ENCODE measurements around the gene TMEM117. TPM values are rescaled to one million over a fixed set of nuclear protein-coding genes. Genes with fewer than 3 reads are reported as not detected.

The TMEM117 gene
- total RNA-seq, 1 donor: 10.8 TPM

GRCh38 chr12:44358636-44359035 lies 522.8 kb downstream of the TMEM117 start:
- DNase-seq (ENCODE audit: low read depth): no peak
- TF ChIP-seq CTCF (IDR thresholded peaks at IDR 0.05; ENCODE audit: insufficient read depth, low read depth, low read length): no peak

GRCh38 chr12:44362947-44363346 lies 527.1 kb downstream of the TMEM117 start:
- H3K4me3 ChIP-seq (ENCODE audit: low read depth, low read length): no peak overlapping the region
- DNase-seq (ENCODE audit: low read depth): no peak
- no peak for TF ChIP-seq CTCF (IDR thresholded peaks at IDR 0.05; ENCODE audit: insufficient read depth, low read depth, low read length)

More at GRCh38 chr12:44358636-44359035, 522.8 kb downstream of the TMEM117 start:
- H3K4me3 ChIP-seq (ENCODE audit: low read depth, low read length): no peak overlapping the region

- no peak overlapping the region for H3K4me3 ChIP-seq (ENCODE audit: low read depth, low read length)
- DNase-seq (ENCODE audit: low read depth): no peak
- no peak for TF ChIP-seq CTCF (IDR thresholded peaks at IDR 0.05; ENCODE audit: insufficient read depth, low read depth, low read length)
Measured at GRCh38 chr12:44367136-44367535, 531.3 kb downstream of the TMEM117 start.

- DNase-seq (ENCODE audit: low read depth): no peak
- TF ChIP-seq CTCF (IDR thresholded peaks at IDR 0.05; ENCODE audit: insufficient read depth, low read depth, low read length): no peak
- H3K4me3 ChIP-seq (ENCODE audit: low read depth, low read length): no peak overlapping the region
Measured at GRCh38 chr12:44367916-44368315, 532.0 kb downstream of the TMEM117 start.

GRCh38 chr12:44369998-44370397 lies 534.1 kb downstream of the TMEM117 start:
- H3K4me3 ChIP-seq (ENCODE audit: low read depth, low read length): no peak overlapping the region
- DNase-seq (ENCODE audit: low read depth): peak; percentile 21
- no peak for TF ChIP-seq CTCF (IDR thresholded peaks at IDR 0.05; ENCODE audit: insufficient read depth, low read depth, low read length)

- DNase-seq (ENCODE audit: low read depth): no peak
- H3K4me3 ChIP-seq (ENCODE audit: low read depth, low read length): no peak overlapping the region
- no peak for TF ChIP-seq CTCF (IDR thresholded peaks at IDR 0.05; ENCODE audit: insufficient read depth, low read depth, low read length)
Measured at GRCh38 chr12:44370982-44371381, 535.1 kb downstream of the TMEM117 start.

- no peak for TF ChIP-seq CTCF (IDR thresholded peaks at IDR 0.05; ENCODE audit: insufficient read depth, low read depth, low read length)
- H3K4me3 ChIP-seq (ENCODE audit: low read depth, low read length): no peak overlapping the region
- DNase-seq (ENCODE audit: low read depth): peak; percentile 27
Measured at GRCh38 chr12:44372259-44372658, 536.4 kb downstream of the TMEM117 start.

Measured in fibroblast of villous mesenchyme (primary cell).